Esophagus squamous epithelium (tissue), 4 donors: Measurements from ENCODE around the gene LIMA1.

Experiments
- POLR2A ChIP-seq, 4 donors: fragments of 450-650 bp; IDR thresholded peaks; one replicate each; pipeline ENCODE4 v1.6.1; 2017; ENCODE audit warnings: antibody characterized with exemption in 4 of 4, mild to moderate bottlenecking in 4 of 4, moderate library complexity in 3 of 4
- TF ChIP-seq, protein P1 (sequence below), 6 experiments: fragments of 450-650 bp in 4 of 6; fragments of 200-600 bp in 2 of 6; sonication (generic) in 2 of 6; IDR thresholded peaks; one replicate each; pipeline ENCODE4 v1.5.1; 2016 to 2019; ENCODE audit warnings: antibody characterized with exemption in 6 of 6, mild to moderate bottlenecking in 4 of 6, moderate library complexity in 4 of 6

DNA sequence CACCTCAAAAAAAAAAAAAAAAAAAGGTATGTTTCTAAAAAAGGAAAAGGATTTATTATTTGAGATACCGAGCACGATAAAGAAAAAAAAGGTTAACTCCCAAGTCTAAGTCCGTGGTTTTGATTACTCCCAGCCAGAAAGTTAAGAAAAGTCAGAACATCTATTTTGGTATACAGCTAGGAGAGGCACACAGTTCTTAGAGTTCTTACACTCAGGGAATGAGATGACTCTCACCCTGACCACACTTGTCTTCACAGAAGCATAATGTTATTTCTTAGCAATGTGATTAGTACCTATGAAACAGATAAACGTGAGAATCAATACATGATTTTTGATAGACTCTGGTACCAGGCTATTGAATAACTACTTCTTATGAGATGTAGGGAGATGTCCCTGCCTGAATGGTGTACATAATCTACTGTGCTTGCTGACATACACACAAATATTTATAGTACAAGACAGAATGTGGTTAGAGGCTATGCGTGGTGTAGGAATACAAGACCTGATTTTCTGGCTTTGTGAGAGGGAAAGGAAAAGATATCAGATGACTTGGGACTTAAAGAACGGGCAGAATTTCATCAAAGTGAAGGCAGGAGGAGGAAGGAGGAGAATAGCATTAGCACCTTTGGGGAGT lies 31.6 kb downstream of the LIMA1 start:
- TF ChIP-seq, protein P1, sequence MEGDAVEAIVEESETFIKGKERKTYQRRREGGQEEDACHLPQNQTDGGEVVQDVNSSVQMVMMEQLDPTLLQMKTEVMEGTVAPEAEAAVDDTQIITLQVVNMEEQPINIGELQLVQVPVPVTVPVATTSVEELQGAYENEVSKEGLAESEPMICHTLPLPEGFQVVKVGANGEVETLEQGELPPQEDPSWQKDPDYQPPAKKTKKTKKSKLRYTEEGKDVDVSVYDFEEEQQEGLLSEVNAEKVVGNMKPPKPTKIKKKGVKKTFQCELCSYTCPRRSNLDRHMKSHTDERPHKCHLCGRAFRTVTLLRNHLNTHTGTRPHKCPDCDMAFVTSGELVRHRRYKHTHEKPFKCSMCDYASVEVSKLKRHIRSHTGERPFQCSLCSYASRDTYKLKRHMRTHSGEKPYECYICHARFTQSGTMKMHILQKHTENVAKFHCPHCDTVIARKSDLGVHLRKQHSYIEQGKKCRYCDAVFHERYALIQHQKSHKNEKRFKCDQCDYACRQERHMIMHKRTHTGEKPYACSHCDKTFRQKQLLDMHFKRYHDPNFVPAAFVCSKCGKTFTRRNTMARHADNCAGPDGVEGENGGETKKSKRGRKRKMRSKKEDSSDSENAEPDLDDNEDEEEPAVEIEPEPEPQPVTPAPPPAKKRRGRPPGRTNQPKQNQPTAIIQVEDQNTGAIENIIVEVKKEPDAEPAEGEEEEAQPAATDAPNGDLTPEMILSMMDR (IDR thresholded peaks at IDR 0.05), result no peak
- TF ChIP-seq POLR2A (IDR thresholded peaks at IDR 0.05), result no peak
